Measurements from ENCODE around the gene BRAT1. TPM values are rescaled to one million over a fixed set of nuclear protein-coding genes. Genes with fewer than 3 reads are reported as not detected.
A peak's percentile ranks its signal among the peaks of the same experiment; 100 is the strongest.

BRAT1 gene
- total and polyA plus RNA-seq, 2 donors (not counting 1 experiment from before 2014, with no cell fraction given): 36.8 to 68.3 TPM

GRCh38 chr7:2567679-2568278 lies 12.5 kb upstream of the BRAT1 start:
- H3K4me2 ChIP-seq (replicated peaks; ENCODE audit: low read depth, low read length, poor library complexity, severe bottlenecking): peak overlapping the region; percentile 74
- peak; percentile 62 for ATAC-seq (ENCODE audit: low read depth)
- peak; percentile 54 for DNase-seq

More at GRCh38 chr7:2567679-2568278, 12.5 kb upstream of the BRAT1 start:
- H3K4me1 Mint-ChIP-seq: peaks cover 18% of the 10 kb centered on the region
- H2AFZ ChIP-seq (ENCODE audit: insufficient read depth, low read depth, low read length, poor library complexity, severe bottlenecking): peak overlapping the region; percentile 54
- H3K4me3 Mint-ChIP-seq: peak overlapping the region; percentile 55
- H3K4me1 ChIP-seq (ENCODE audit: control insufficient read depth in 2 of 2, insufficient read depth in 2 of 2, low read length in 2 of 2): peaks cover 11 to 16% of the 10 kb centered on the region in 2 donors
- CTCF ChIA-PET: interaction anchor here (0.7 to 3.7 kb wide), 16 partner anchors 8 to 142 kb away, joined by 3 to 29 read pairs (median 4); partner anchors contain the start of gene IQCE
- no peaks in the 10 kb centered on the region for H3K9me3 ChIP-seq (ENCODE audit: control extremely low read depth in 1 of 3, control insufficient read depth in 2 of 3, insufficient read depth in 1 of 3, low read length in 2 of 3)
- H3K36me3 ChIP-seq (replicated peaks in 1 of 2; ENCODE audit: control extremely low read depth in 1 of 2, control insufficient read depth in 1 of 2, extremely low read depth in 1 of 2, insufficient read depth in 2 of 2, low read length in 1 of 2): no peaks in the 10 kb centered on the region
- peak overlapping the region; percentile 56 for H3K27ac Mint-ChIP-seq
- no peaks in the 10 kb centered on the region for H3K79me2 ChIP-seq (ENCODE audit: control insufficient read depth, insufficient read depth, low read length)
- 15% methylated on average over 15 of the region's 16 CpGs for WGBS (ENCODE audit: insufficient coverage)
- H3K27me3 Mint-ChIP-seq: no peaks in the 10 kb centered on the region
- TF ChIP-seq EZH2 (IDR thresholded peaks at IDR 0.05; ENCODE audit: borderline replicate concordance, insufficient read depth, low read depth, low read length, poor library complexity, severe bottlenecking) (no peak), CTCF (IDR thresholded peaks at IDR 0.05) (no peak)
- H3K27me3 ChIP-seq (replicated peaks in 1 of 4; ENCODE audit: control extremely low read depth in 1 of 4, control insufficient read depth in 3 of 4, insufficient read depth in 4 of 4, low read length in 3 of 4): no peaks in the 10 kb centered on the region
- H3K9me3 Mint-ChIP-seq (ENCODE audit: insufficient read depth): no peaks in the 10 kb centered on the region
- no peak overlapping the region for H3K27ac ChIP-seq (ENCODE audit: low read length in 2 of 2)
- POLR2A ChIA-PET: interaction anchor here (0.6 to 1.4 kb wide), 2 partner anchors 57 to 526 kb away, joined by 3 to 5 read pairs; no protein-coding TSS in a partner anchor
- no peaks in the 10 kb centered on the region for H4K20me1 ChIP-seq (ENCODE audit: control insufficient read depth, insufficient read depth, low read length, poor library complexity, severe bottlenecking)
- H3K4me3 ChIP-seq (ENCODE audit: control extremely low read depth in 1 of 5, extremely low read depth in 1 of 5, insufficient read depth in 1 of 5, low read depth in 2 of 5, low read length in 4 of 5): peak overlapping the region in 3 of 5 experiments; percentile 1 to 48 (median 22)
- peak overlapping the region; percentile 34 for H3K9ac ChIP-seq (ENCODE audit: low read length)
- intact Hi-C loops (cut with micrococcal nuclease): loop anchor here (1.0 to 2.0 kb wide), 3 partner anchors 90 to 143 kb away; no protein-coding TSS in a partner anchor

Data from B cell (primary cell).